Activated CD4-positive, alpha-beta memory T cell treated with anti-CD3 and anti-CD28 coated beads, Interleukin-2, amount 10 ng/mL, durations not matched to agents 7 days and 5 days (primary cell): ENCODE data around the gene CEP20. TPM values are rescaled to one million over a fixed set of nuclear protein-coding genes. Genes with fewer than 3 reads are reported as not detected.

Source experiments
- CTCF ChIA-PET: fragments of 350-600 bp; sonication (Branson Sonifier 250); formaldehyde crosslinking; loops from one replicate; lab custom pipeline; 2021; ENCODE audit warnings: antibody characterized with exemption, inconsistent platforms; lab: Charles Lee
- POLR2A ChIA-PET: fragments of 350-600 bp; sonication (Branson Sonifier 250); formaldehyde crosslinking; loops from one replicate; lab custom pipeline; 2021; ENCODE audit warnings: antibody characterized with exemption; lab: Charles Lee
- DNase-seq: peaks from one replicate; pipeline ENCODE4 v3.0.0-alpha.2; 2020
- H3K27ac Mint-ChIP-seq: one replicate; pipeline ENCODE4 v1.8.0; 2021; ENCODE audit warnings: mild to moderate bottlenecking, mixed read lengths
- H3K27me3 Mint-ChIP-seq: one replicate; pipeline ENCODE4 v1.8.0; 2021; ENCODE audit warnings: mixed read lengths
- H3K36me3 Mint-ChIP-seq: one replicate; pipeline ENCODE4 v1.8.0; 2021; ENCODE audit warnings: low read depth, mixed read lengths
- H3K4me1 Mint-ChIP-seq: one replicate; pipeline ENCODE4 v1.8.0; 2021; ENCODE audit warnings: mixed read lengths
- H3K4me3 Mint-ChIP-seq: one replicate; pipeline ENCODE4 v1.8.0; 2021; ENCODE audit warnings: mild to moderate bottlenecking, mixed read lengths
- H3K9me3 Mint-ChIP-seq: one replicate; pipeline ENCODE4 v1.8.0; 2021; ENCODE audit warnings: mixed read lengths
- total RNA-seq, 2 experiments: library from RNA; stranded (reverse); gene quantifications; one replicate each; pipeline ENCODE4 v1.2.3, GENCODE V29; 2021

Gene CEP20
- total RNA-seq, 2 experiments from 2014 or later, result 49.7 to 56.1 TPM

DNA sequence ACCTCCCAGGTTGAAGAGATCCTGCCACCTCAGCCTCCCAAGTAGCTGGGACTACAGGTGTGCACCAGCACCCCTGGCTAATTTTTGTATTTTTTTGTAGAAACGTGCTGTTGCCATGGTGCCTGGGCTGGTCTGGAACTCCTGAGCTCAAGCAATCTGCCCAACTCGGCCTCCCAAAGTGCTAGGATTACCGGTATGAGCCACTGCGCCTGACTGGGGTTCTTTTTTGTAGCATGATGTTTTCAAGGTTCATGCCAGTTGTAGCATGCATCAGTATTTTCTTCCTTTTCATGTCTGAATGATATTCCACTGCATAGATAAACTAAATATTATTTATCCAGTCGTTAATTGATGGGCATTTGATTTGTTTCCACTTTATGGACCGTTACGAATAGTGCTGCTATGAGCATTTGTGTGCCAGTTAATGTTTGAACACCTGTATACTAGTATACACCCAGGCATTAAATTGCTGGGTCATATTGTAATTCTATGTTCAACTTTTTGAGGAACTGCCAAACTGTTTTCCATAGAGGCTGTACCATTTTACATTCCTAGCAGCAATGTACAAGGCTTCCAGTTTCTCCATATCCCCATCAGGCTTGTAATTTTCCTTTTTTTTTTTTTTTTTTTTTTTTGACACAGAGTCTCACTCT is 24.8 kb upstream of the CEP20 start:
- H3K4me1 Mint-ChIP-seq, result peaks cover 15% of the 10 kb centered on the region
- ChIA-PET CTCF (no interaction called here), POLR2A (no interaction called here)
- no peaks in the 10 kb centered on the region for H3K9me3 Mint-ChIP-seq
- DNase-seq, result no peak
- H3K27ac Mint-ChIP-seq, result peak overlapping the region; percentile 53
- peaks cover 3% of the 10 kb centered on the region for H3K27me3 Mint-ChIP-seq
- H3K4me3 Mint-ChIP-seq, result peak overlapping the region; percentile 34
- no peaks in the 10 kb centered on the region for H3K36me3 Mint-ChIP-seq

DNA sequence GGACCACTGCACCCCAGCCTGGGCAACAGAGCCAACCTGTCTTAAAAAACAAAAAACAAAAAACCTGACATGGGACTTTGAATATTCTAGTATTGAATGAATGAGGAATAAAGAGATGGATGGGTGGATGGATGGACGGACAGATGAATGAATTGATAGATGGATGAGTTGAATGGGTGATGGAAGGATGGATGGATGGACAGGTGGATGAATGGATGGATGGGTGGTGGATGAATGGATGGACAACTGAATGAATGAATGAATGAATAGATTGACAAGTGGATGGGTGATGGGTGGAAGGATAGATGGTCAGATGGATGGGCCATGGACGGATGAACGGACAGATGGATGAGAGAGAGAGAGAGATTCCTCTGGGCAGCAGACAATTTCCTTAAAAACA is 22.8 kb upstream of the CEP20 start:
- no peaks in the 10 kb centered on the region for H3K36me3 Mint-ChIP-seq
- DNase-seq, result no peak
- H3K9me3 Mint-ChIP-seq, result peaks cover 2% of the 10 kb centered on the region
- peak overlapping the region; percentile 9 for H3K4me3 Mint-ChIP-seq
- H3K4me1 Mint-ChIP-seq, result peaks cover 15% of the 10 kb centered on the region
- POLR2A ChIA-PET, result no interaction called here
- no peak overlapping the region for H3K27ac Mint-ChIP-seq
- peaks cover 3% of the 10 kb centered on the region for H3K27me3 Mint-ChIP-seq
- CTCF ChIA-PET, result no interaction called here

DNA sequence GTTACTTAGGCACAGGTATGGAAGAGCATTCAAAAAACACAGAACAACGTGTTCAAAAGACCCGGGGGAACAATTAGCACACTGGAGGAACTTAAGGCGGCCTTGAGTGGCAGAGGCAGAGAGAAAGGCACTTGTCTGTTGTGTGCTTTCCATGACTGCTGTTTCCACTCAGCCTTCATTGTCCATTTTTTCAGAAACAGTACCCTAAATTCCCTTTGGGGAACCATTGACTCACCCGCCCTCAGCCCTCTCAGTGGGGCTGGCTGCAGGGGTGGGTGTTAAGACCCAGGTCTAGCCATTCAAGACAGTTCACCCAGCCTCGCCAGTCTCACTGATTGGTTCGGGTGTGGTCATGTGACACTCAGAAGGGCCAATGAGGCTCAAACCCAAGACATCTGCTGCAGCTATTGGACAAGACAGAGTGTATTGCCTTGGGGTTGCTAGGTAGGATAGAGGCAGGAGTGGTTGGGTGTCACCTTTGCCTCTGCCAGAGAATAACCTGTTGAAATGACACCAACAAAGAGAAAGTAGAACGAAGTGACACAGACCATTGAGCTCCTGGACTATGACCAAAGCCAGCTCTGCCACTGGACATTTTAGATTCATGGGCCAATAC is 19.6 kb upstream of the CEP20 start:
- Mint-ChIP-seq H3K27ac (no peak overlapping the region), H3K4me1 (peaks cover 12% of the 10 kb centered on the region), H3K4me3 (no peak overlapping the region), H3K27me3 (peaks cover 4% of the 10 kb centered on the region), H3K9me3 (peaks cover 2% of the 10 kb centered on the region), H3K36me3 (no peaks in the 10 kb centered on the region)
- ChIA-PET POLR2A (interaction anchor here (2.1 kb wide), 1 partner anchor 20 kb away, joined by 7 read pairs; the partner anchor contains the start of gene CEP20), CTCF (interaction anchor here (1.1 to 2.1 kb wide), 2 partner anchors 9 to 20 kb away, joined by 3 to 5 read pairs; partner anchors contain the start of gene CEP20)
- DNase-seq, result peak; percentile 31

DNA sequence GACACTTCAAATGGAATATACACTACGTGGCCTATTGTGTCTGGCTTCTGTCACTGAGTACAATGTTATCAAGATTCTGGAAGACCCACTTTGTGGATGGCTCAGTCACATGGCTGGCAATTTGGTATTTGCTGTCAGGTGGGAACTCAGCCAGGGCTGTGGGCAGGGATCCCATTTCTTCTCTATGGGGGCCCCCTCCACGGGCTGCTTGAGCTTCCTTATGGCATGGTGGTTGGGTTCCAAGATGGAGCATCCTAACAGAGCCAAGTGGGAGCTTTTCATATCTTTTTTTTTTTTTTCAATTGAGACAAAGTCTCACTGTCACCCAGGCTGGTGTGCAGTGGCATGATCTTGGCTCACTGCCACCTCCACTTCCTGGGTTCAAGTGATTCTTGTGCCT is 18.0 kb upstream of the CEP20 start:
- ChIA-PET POLR2A (interaction anchor here (2.1 kb wide), 1 partner anchor 18 kb away, joined by 7 read pairs; the partner anchor contains the start of gene CEP20), CTCF (interaction anchor here (0.6 to 2.1 kb wide), 2 partner anchors 18 to 402 kb away, joined by 4 to 5 read pairs; partner anchors contain the start of gene CEP20)
- no peak overlapping the region for H3K27ac Mint-ChIP-seq
- H3K27me3 Mint-ChIP-seq, result peaks cover 4% of the 10 kb centered on the region
- no peak for DNase-seq
- no peak overlapping the region for H3K4me3 Mint-ChIP-seq
- H3K9me3 Mint-ChIP-seq, result peaks cover 2% of the 10 kb centered on the region
- peaks cover 4% of the 10 kb centered on the region for H3K4me1 Mint-ChIP-seq
- H3K36me3 Mint-ChIP-seq, result no peaks in the 10 kb centered on the region

DNA sequence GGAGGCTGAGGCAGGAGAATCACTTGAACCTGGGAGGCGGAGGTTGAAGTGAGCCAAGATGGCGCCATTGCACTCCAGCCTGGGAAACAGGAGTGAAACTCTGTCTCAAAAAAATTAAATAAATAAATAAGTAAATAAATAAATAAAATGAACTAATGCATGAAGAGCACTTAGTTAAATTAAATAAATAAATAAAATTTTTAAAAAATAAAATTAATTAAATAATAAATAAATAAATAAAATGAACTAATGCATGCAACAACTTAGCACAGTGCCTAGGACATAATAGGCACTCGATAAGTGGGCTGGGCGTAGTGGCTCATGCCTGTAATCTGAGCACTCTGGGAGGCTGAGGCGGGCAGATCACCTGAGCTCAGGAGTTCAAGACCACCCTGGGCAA is 15.6 kb upstream of the CEP20 start:
- ChIA-PET POLR2A (no interaction called here), CTCF (no interaction called here)
- Mint-ChIP-seq H3K4me1 (peaks cover 20% of the 10 kb centered on the region), H3K27me3 (peaks cover 1% of the 10 kb centered on the region), H3K4me3 (no peak overlapping the region), H3K9me3 (peaks cover 2% of the 10 kb centered on the region), H3K27ac (no peak overlapping the region), H3K36me3 (no peaks in the 10 kb centered on the region)
- DNase-seq, result no peak

DNA sequence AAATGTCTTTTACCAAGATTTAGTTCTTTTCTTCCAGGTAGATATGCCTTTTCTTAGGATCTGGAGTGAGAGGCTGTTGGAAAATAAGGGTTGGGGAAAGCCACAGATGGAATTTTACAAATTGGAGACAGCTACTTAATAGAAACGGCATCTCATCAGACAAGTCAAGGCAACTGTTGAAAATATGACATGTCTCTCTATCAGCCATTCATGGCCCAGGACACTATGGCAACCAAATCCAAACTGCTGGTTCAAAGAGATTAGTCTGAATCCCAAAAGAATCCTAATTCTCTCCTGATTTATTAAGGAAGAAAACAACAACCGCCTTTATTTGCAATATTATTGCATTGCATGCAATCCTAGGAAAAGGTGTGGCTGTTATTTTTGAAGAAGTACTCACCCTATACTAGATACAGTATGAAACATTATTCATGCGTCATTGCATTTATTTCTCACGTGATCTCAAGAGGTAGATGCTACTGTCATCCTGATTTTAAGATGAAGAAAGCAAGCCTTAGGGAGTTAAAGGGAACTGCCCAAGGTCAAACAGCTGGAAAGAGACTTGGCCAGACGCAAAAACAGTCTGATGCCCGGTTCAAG is 12.6 kb upstream of the CEP20 start:
- no peak overlapping the region for H3K4me3 Mint-ChIP-seq
- no peak for DNase-seq
- CTCF ChIA-PET, result interaction anchor here (1.9 kb wide), 1 partner anchor 13 kb away, joined by 4 read pairs; the partner anchor contains the start of gene CEP20
- no peaks in the 10 kb centered on the region for H3K9me3 Mint-ChIP-seq
- POLR2A ChIA-PET, result interaction anchor here (4.6 kb wide), 1 partner anchor 13 kb away, joined by 49 read pairs; the partner anchor contains the start of gene CEP20
- H3K4me1 Mint-ChIP-seq, result peaks cover 45% of the 10 kb centered on the region
- H3K27ac Mint-ChIP-seq, result no peak overlapping the region
- H3K36me3 Mint-ChIP-seq, result no peaks in the 10 kb centered on the region
- peaks cover 1% of the 10 kb centered on the region for H3K27me3 Mint-ChIP-seq

DNA sequence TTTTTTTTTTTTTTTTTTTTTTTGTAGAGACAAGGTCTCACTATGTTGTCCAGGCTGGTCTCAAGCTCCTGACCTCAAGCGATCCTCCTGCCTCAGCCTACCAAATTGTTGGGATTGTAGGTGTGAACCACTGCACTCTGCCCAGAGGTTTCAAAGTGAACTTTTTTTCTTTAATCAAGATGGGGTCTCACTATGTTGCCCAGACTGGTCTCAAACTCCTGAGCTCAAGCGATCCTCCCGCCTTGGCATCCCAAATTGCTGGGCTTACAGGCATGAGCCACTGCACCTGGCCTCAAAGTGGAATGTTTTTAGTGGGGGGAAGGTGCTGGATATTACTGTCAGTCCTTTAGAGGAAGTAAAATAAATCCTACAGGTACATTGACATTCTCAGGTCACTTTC is 12.0 kb upstream of the CEP20 start:
- H3K4me1 Mint-ChIP-seq, result peaks cover 49% of the 10 kb centered on the region
- no peak overlapping the region for H3K27ac Mint-ChIP-seq
- no peak for DNase-seq
- H3K27me3 Mint-ChIP-seq, result peaks cover 1% of the 10 kb centered on the region
- POLR2A ChIA-PET, result interaction anchor here (0.8 to 4.6 kb wide), 2 partner anchors 12 to 125 kb away, joined by 4 to 49 read pairs; partner anchors contain the start of gene CEP20
- CTCF ChIA-PET, result interaction anchor here (1.9 kb wide), 1 partner anchor 12 kb away, joined by 4 read pairs; the partner anchor contains the start of gene CEP20
- no peaks in the 10 kb centered on the region for H3K9me3 Mint-ChIP-seq
- H3K36me3 Mint-ChIP-seq, result no peaks in the 10 kb centered on the region
- H3K4me3 Mint-ChIP-seq, result no peak overlapping the region

DNA sequence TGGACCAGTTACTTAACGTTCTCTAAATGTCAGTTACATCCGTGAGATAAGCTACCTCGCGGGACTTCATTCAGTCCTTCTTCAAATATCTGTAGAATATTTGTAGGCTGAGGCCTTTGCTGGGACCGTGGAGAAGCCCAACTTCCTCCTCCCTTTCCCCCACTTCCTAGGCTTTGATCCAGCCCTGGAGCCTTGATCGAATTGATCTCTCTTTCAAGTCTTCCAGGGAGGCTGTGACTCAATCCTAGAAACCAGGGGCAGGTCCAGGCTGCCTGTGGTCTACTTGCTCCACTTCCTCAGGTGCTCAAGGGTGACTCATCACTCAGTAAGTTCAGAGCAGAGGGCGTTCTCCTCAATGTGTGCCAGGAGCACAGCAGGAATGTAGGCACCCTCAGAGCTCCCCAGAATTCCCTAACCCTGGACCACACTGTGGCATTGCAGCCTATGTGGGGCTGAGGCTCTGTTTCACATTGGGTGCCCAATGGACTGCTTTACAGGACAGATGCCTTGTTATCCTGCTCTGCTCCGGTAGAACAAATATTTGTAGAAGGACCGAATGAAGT is 11.2 kb upstream of the CEP20 start:
- peak; percentile 72 for DNase-seq
- ChIA-PET POLR2A (interaction anchor here (0.8 to 4.6 kb wide), 3 partner anchors 11 to 125 kb away, joined by 3 to 49 read pairs (median 4); partner anchors contain the start of gene CEP20), CTCF (interaction anchor here (0.9 to 1.9 kb wide), 3 partner anchors 8 to 37 kb away, joined by 3 to 4 read pairs (median 3); partner anchors contain the start of gene CEP20)
- Mint-ChIP-seq H3K9me3 (no peaks in the 10 kb centered on the region), H3K4me1 (peaks cover 53% of the 10 kb centered on the region), H3K27ac (peak overlapping the region; percentile 54), H3K27me3 (peaks cover 1% of the 10 kb centered on the region), H3K4me3 (no peak overlapping the region), H3K36me3 (no peaks in the 10 kb centered on the region)

DNA sequence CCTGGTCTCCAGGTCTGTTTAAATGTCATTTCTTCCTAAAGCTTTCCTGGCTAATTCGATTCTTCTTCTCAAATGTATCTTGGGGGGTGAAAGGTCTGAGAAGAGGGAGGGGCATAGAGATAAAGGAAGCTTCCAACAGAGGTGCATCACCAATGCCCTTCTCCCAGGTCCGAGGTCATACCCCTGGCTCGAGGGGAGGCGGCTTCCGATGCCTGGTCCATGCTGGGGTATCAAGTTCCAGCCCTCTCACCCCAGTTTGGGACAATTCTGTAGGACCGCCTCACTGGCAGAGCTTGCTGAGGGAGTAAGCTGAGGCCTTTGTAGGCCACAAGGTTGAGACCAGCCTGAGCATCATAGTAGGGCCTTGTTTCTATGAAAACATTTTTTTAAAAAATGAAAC is 10.3 kb upstream of the CEP20 start:
- no peaks in the 10 kb centered on the region for H3K9me3 Mint-ChIP-seq
- H3K36me3 Mint-ChIP-seq, result peaks cover 2% of the 10 kb centered on the region
- no peak for DNase-seq
- peaks cover 54% of the 10 kb centered on the region for H3K4me1 Mint-ChIP-seq
- H3K27me3 Mint-ChIP-seq, result peaks cover 1% of the 10 kb centered on the region
- peak overlapping the region; percentile 51 for H3K4me3 Mint-ChIP-seq
- peak overlapping the region; percentile 81 for H3K27ac Mint-ChIP-seq
- CTCF ChIA-PET, result interaction anchor here (0.9 to 1.9 kb wide), 3 partner anchors 9 to 36 kb away, joined by 3 to 4 read pairs (median 3); partner anchors contain the start of gene CEP20
- POLR2A ChIA-PET, result interaction anchor here (1.4 to 4.6 kb wide), 2 partner anchors 11 to 52 kb away, joined by 3 to 49 read pairs; partner anchors contain the start of gene CEP20

DNA sequence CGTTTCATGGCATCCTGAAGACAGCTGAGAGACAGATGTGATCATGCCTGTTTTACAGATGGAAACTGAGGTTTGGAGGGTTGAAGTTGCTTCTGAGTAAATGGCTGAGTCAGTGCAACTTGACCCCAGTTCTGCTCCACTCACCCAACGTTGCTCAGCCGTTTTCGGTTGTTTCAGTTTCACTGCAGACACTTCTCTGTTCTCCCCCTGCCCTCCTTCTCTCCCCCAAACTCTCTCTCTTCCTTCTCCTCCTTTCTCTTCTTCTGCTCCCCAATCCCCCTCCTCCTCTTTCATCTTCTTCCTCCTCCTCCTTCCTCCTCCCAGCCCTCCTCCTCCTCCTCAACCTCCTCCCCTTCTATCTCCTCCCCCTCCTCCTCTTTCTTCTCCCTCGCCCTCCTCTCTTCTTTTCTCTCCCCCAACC is 9.4 kb upstream of the CEP20 start:
- Mint-ChIP-seq H3K4me1 (peaks cover 54% of the 10 kb centered on the region), H3K27me3 (no peaks in the 10 kb centered on the region), H3K9me3 (no peaks in the 10 kb centered on the region), H3K36me3 (peaks cover 2% of the 10 kb centered on the region), H3K27ac (peak overlapping the region; percentile 81), H3K4me3 (peak overlapping the region; percentile 51)
- POLR2A ChIA-PET, result interaction anchor here (1.0 to 4.6 kb wide), 2 partner anchors 10 to 53 kb away, joined by 4 to 49 read pairs; partner anchors contain the start of gene CEP20
- peak; percentile 65 for DNase-seq
- CTCF ChIA-PET, result interaction anchor here (1.2 to 1.9 kb wide), 2 partner anchors 10 to 42 kb away, joined by 5 to 6 read pairs; partner anchors contain the start of gene CEP20

DNA sequence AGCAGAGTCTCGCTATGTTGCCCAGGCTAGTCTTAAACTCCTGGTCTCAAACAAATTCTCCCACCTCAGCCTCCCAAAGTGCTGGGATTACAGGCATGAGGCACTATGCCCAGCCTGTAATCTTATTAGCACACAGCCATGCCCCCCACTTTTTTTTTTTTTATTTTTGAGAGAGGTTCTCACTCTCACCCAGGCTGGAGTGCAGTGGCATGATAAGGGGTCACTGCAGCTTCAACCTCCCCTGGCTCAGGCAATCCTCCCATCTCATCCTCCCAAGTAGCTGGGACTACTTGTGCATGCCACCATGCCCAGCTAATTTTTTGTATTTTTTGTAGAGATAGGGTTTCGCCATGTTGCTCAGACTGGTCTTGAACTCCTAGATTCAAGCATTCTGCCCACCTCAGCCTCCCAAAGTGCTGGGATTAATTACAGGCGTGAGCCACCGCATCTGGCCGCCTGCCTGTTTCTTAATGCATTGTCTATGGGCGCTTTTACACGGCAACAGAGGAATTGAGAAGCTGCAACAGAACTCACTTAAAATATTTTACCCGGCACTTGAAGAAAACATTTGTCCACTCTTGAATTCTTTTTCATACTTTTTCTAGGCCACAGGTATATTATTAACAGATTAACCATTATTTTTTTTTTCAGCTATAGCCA is 8.8 kb upstream of the CEP20 start:
- ChIA-PET POLR2A (interaction anchor here (1.0 to 4.6 kb wide), 2 partner anchors 9 to 53 kb away, joined by 4 to 49 read pairs; partner anchors contain the start of gene CEP20), CTCF (interaction anchor here (1.2 to 1.9 kb wide), 2 partner anchors 9 to 43 kb away, joined by 5 to 6 read pairs; partner anchors contain the start of gene CEP20)
- Mint-ChIP-seq H3K4me1 (peaks cover 54% of the 10 kb centered on the region), H3K27ac (peak overlapping the region; percentile 81), H3K4me3 (peak overlapping the region; percentile 51), H3K36me3 (peaks cover 2% of the 10 kb centered on the region), H3K9me3 (no peaks in the 10 kb centered on the region), H3K27me3 (no peaks in the 10 kb centered on the region)
- DNase-seq, result no peak
